PFSK-1 (cell line): Measurements from ENCODE around the gene WDR82.

Experiments
- FOXP2 ChIP-seq: optimal IDR thresholded peaks from 2 replicates; pipeline ENCODE3; 2011; ENCODE audit warnings: borderline replicate concordance, control low read depth, inconsistent platforms; ENCODE audit not compliant: insufficient read depth; ENCODE audit errors: extremely low read length, extremely low read depth
- POLR2AphosphoS5 ChIP-seq: IDR thresholded peaks from 2 replicates; pipeline ENCODE4 v1.6.1; 2012; ENCODE audit warnings: low read depth, mild to moderate bottlenecking, control low read depth, low read length, moderate library complexity
- REST ChIP-seq, 2 experiments: IDR thresholded peaks; 2 replicates each; pipeline versions ENCODE4 v1.6.1 to v1.8.0; 2011 to 2012; ENCODE audit warnings: low read depth in 2 of 2, low read length in 2 of 2, control low read depth in 1 of 2, inconsistent platforms in 1 of 2, mild to moderate bottlenecking in 1 of 2, moderate library complexity in 1 of 2; ENCODE audit not compliant: insufficient read depth in 1 of 2
- SIN3A ChIP-seq: IDR thresholded peaks from 2 replicates; pipeline ENCODE4 v1.6.1; 2012; ENCODE audit warnings: mild to moderate bottlenecking, low read length, moderate library complexity, borderline replicate concordance; ENCODE audit not compliant: insufficient read depth
- TAF1 ChIP-seq: IDR thresholded peaks from 2 replicates; pipeline ENCODE4 v1.6.1; 2012; ENCODE audit warnings: low read length, control low read depth, borderline replicate concordance; ENCODE audit not compliant: insufficient read depth

Gene WDR82

GRCh38 chr3:52291508-52292181 is 13.2 kb upstream of the WDR82 start:
- no peak for TF ChIP-seq FOXP2
- no peak for TF ChIP-seq SIN3A
- no peak for TF ChIP-seq TAF1
- no peak for TF ChIP-seq POLR2AphosphoS5
- no peak for TF ChIP-seq REST (IDR thresholded peaks at IDR 0.05; ENCODE audit: insufficient read depth in 1 of 2, low read depth in 2 of 2, low read length in 2 of 2)

- no peak for TF ChIP-seq FOXP2
- TF ChIP-seq REST (IDR thresholded peaks at IDR 0.05; ENCODE audit: insufficient read depth in 1 of 2, low read depth in 2 of 2, low read length in 2 of 2): no peak
- TF ChIP-seq TAF1: no peak
- TF ChIP-seq SIN3A: no peak
- TF ChIP-seq POLR2AphosphoS5: no peak
These were observed 12.4 kb upstream of the WDR82 start for GRCh38 chr3:52290596-52291507.

DNA sequence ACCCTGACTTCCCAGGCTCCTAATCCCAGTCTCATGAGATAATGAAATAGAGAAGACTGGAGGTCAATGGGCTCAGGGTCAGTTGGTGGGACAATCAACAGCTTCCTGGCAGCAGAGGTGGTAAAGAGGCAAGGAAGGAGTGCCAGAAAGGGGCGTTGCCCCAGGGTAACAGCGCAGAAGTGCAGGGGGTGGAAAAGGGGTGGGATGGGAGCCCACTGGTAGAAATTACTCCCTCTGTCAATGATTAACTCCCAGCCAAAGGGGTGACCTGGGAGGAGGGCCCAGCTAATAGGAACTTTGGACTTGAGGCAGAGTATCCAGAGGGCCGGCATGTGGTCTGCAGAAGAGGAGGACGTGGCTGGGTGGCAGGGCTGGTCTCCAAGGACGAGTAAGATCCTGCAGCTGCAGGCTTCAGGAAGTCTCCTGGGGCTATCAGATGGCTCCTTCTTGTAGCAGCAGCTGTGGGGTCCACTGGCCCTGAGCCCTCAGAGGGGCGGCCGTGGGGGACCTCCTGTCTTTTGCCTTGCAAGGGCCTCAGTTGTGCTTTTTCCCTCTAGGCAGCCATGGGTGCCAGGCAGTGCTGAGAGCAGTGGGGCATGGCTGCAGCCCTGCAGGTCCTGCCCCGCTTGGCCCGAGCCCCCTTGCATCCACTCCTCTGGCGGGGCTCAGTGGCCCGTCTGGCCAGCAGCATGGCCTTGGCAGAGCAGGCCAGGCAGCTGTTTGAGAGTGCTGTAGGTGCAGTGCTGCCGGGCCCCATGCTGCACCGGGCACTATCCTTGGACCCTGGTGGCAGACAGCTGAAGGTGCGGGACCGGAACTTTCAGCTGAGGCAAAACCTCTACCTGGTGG is 11.5 kb upstream of the WDR82 start:
- TF ChIP-seq FOXP2 (no peak), TAF1 (no peak), POLR2AphosphoS5 (no peak), SIN3A (no peak), REST (IDR thresholded peaks at IDR 0.05; ENCODE audit: insufficient read depth in 1 of 2, low read depth in 2 of 2, low read length in 2 of 2) (no peak)

DNA sequence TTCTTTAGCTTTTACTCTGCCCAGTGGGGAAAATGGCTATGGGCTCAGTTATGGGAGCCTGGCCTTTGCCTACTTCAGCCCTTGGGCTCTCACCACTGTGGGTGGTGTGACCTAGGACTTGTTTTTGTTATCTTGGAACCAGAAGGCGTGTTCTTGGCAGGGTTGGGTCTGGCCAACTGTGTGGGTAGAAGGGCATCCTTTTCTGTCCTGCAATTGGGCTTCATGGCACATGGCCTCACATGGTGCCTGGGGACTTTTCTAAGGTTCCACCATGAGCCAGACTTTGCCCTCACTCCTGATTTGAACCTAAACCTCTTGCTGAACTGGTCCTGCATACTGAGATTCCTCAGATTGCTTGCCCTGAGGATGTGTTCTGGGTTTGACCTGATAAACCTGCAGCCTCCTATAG is 10.9 kb upstream of the WDR82 start:
- TF ChIP-seq FOXP2: no peak
- TF ChIP-seq TAF1: no peak
- TF ChIP-seq REST (IDR thresholded peaks at IDR 0.05; ENCODE audit: insufficient read depth in 1 of 2, low read depth in 2 of 2, low read length in 2 of 2): no peak
- no peak for TF ChIP-seq POLR2AphosphoS5
- TF ChIP-seq SIN3A: no peak
